ENCODE data around the gene STIM1. TPM values are rescaled to one million over a fixed set of nuclear protein-coding genes. Genes with fewer than 3 reads are reported as not detected.
"Not testable (repeated sequence)": the region's sequence is repeated elsewhere in the genome, so short reads cannot be mapped to it uniquely, and the experiment has no call there.

Gene STIM1
- total RNA-seq, 4 donors from 2014 or later = 65.2 to 150 (median 92.6) TPM

DNA sequence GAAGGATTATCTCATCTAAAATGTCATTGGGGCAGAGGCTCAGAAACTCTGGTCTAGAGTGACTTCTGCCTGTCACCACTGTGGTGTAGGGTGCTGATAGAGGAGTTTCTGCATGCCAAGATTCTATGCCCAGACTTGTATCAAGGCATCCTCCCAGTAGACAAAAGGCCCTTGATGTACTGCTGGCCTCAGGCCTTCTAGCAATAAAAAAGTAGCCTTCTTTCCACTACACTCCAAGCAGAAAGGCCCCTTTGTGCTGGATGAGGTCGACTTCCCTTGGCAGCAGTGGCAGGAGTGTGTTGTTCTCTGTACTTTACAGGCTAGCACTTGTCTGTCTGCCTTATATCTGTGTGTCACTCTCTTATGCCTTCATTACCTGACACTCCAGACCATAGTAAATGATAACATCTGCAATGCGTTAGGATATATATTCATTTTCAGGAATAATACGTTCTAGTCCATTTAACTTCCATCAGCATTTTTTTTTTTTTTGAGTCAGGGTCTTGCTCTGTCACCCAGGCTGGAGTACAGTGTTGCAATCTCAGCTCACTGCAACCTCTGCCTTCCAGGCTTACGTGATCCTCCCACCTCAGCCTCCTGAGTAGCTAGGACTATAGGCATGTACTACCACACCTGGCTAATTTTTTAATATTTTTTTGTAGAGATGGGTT, 189.6 kb downstream of the STIM1 start:
- DNase-seq (ENCODE audit: extremely low spot score) = no peak
- H3K4me1 ChIP-seq = peaks cover 19 to 40% (median 38%) of the 10 kb centered on the region in 4 donors
- H3K9me3 ChIP-seq = no peaks in the 10 kb centered on the region
- WGBS = 51% methylated on average over 4 of the region's 4 CpGs
- no peaks in the 10 kb centered on the region for H3K36me3 ChIP-seq
- TF ChIP-seq POLR2A (IDR thresholded peaks at IDR 0.05; ENCODE audit: low read depth) (no peak), EP300 (IDR thresholded peaks at IDR 0.05) (no peak), POLR2AphosphoS5 (IDR thresholded peaks at IDR 0.05) (no peak)
- TF ChIP-seq, protein P1, sequence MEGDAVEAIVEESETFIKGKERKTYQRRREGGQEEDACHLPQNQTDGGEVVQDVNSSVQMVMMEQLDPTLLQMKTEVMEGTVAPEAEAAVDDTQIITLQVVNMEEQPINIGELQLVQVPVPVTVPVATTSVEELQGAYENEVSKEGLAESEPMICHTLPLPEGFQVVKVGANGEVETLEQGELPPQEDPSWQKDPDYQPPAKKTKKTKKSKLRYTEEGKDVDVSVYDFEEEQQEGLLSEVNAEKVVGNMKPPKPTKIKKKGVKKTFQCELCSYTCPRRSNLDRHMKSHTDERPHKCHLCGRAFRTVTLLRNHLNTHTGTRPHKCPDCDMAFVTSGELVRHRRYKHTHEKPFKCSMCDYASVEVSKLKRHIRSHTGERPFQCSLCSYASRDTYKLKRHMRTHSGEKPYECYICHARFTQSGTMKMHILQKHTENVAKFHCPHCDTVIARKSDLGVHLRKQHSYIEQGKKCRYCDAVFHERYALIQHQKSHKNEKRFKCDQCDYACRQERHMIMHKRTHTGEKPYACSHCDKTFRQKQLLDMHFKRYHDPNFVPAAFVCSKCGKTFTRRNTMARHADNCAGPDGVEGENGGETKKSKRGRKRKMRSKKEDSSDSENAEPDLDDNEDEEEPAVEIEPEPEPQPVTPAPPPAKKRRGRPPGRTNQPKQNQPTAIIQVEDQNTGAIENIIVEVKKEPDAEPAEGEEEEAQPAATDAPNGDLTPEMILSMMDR (IDR thresholded peaks at IDR 0.05) = no peak
- H3K4me3 ChIP-seq = no peak overlapping the region
- H3K27ac ChIP-seq (replicated peaks in 1 of 4) = peak overlapping the region in 2 of 4 donors; percentile 6 to 21
- intact Hi-C loops (cut with DNase I) = no loop called here
- H3K27me3 ChIP-seq = no peaks in the 10 kb centered on the region

DNA sequence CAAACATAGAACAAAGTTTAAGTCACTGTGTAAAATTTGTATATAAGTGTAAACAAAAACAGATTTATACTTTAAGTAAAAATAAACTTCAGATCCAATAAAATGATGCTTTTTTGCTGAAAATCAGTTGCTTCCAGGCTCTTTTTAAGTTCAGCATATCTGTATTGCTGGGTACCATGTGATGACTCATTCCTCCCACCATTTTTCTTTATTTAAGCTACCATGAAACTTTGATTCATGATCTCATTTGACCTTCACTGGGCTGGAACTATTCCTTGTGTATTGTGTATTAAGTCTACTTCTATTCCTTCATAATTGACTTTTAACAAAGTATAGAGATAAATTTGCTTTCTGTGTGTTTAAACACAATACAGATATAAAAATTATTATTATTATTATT, 192.9 kb downstream of the STIM1 start:
- intact Hi-C loops (cut with DNase I) = no loop called here
- no peaks in the 10 kb centered on the region for H3K9me3 ChIP-seq
- no peak for DNase-seq (ENCODE audit: extremely low spot score)
- peaks cover 0 to 4% (median 2%) of the 10 kb centered on the region in 4 donors for H3K36me3 ChIP-seq
- H3K27ac ChIP-seq (replicated peaks in 1 of 4) = no peak overlapping the region
- TF ChIP-seq POLR2AphosphoS5 (IDR thresholded peaks at IDR 0.05) (no peak), EP300 (IDR thresholded peaks at IDR 0.05) (no peak), POLR2A (IDR thresholded peaks at IDR 0.05; ENCODE audit: low read depth) (no peak)
- TF ChIP-seq, protein P1 (IDR thresholded peaks at IDR 0.05) = no peak
- peaks cover 19 to 33% (median 28%) of the 10 kb centered on the region in 4 donors for H3K4me1 ChIP-seq
- H3K27me3 ChIP-seq = no peaks in the 10 kb centered on the region
- no peak overlapping the region for H3K4me3 ChIP-seq

DNA sequence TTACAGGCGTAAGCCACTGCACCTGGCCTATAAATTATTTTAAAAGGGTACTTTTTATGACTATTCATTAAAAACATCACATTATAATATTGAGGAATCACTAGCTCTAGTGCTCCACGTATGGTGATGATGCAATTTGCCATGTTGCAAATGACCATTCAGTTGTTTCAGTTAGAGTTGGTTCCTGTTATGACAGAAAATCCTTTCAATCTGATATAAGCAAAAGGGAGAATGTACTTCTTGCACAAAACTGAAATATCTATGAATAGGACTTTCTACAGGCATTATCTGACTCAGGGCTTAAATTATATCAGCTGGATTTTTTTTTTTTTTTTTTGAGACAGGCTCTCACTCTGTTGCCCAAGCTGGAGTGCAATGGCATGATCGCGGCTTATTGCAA, 193.5 kb downstream of the STIM1 start:
- 81% methylated on average over 4 of the region's 4 CpGs for WGBS

DNA sequence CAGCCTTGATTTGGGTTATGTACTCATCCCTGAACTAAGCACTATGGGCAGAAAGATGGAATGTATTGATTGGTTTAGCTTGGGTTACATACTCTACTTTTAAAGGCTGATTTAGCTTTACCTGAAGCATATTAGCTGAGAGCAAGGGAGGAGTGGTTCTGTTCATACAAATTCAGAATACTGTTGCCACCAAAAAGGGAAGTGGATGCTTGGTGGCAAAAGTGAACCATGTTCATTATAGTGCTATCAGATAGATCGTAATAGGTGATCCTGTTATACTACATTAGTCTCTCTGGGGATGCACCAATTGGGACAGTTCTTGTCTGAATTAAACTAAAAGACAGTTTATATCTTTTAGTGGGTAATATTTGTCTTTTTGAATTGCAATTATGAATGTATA, 194.7 kb downstream of the STIM1 start:
- Histone ChIP-seq H3K4me3 (no peak overlapping the region), H3K27me3 (no peaks in the 10 kb centered on the region), H3K36me3 (peaks cover 0 to 4% (median 2%) of the 10 kb centered on the region in 4 donors), H3K9me3 (no peaks in the 10 kb centered on the region), H3K27ac (replicated peaks in 1 of 4) (no peak overlapping the region), H3K4me1 (peaks cover 4 to 16% (median 11%) of the 10 kb centered on the region in 4 donors)
- no peak for TF ChIP-seq EP300 (IDR thresholded peaks at IDR 0.05)
- TF ChIP-seq, protein P1 (IDR thresholded peaks at IDR 0.05) = no peak
- no peak for TF ChIP-seq POLR2AphosphoS5 (IDR thresholded peaks at IDR 0.05)
- no peak for TF ChIP-seq POLR2A (IDR thresholded peaks at IDR 0.05; ENCODE audit: low read depth)
- 83% methylated on average over 1 of the region's 1 CpG for WGBS
- no peak for DNase-seq (ENCODE audit: extremely low spot score)
- intact Hi-C loops (cut with DNase I) = loop anchor here (10.0 kb wide), 1 partner anchor 105 kb away; no protein-coding TSS in a partner anchor

More for the DNA sequence above, 193.5 kb downstream of the STIM1 start:
- Histone ChIP-seq H3K27me3 (no peaks in the 10 kb centered on the region), H3K36me3 (peaks cover 0 to 4% (median 2%) of the 10 kb centered on the region in 4 donors), H3K27ac (replicated peaks in 1 of 4) (no peak overlapping the region), H3K4me3 (no peak overlapping the region), H3K9me3 (no peaks in the 10 kb centered on the region), H3K4me1 (peaks cover 14 to 27% (median 23%) of the 10 kb centered on the region in 4 donors)
- intact Hi-C loops (cut with DNase I) = no loop called here
- no peak for DNase-seq (ENCODE audit: extremely low spot score)
- TF ChIP-seq POLR2AphosphoS5 (IDR thresholded peaks at IDR 0.05) (no peak), POLR2A (IDR thresholded peaks at IDR 0.05; ENCODE audit: low read depth) (no peak), EP300 (IDR thresholded peaks at IDR 0.05) (no peak)
- TF ChIP-seq, protein P1 (IDR thresholded peaks at IDR 0.05) = no peak

DNA sequence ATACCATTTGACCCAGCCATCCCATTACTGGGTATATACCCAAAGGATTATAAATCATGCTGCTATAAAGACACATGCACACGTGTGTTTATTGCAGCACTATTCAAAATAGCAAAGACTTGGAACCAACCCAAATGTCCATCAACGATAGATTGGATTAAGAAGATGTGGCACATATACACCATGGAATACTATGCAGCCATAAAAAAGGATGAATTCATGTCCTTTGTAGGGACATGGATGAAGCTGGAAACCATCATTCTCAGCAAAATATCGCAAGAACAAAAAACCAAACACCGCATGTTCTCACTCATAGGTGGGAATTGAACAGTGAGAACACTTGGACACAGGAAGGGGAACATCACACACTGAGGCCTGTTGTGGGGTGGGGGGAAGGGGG, 197.7 kb downstream of the STIM1 start:
- DNase-seq (ENCODE audit: extremely low spot score); H3K27me3 ChIP-seq; H3K27ac ChIP-seq (replicated peaks in 1 of 4); H3K9me3 ChIP-seq; H3K4me3 ChIP-seq: not testable (repeated sequence)
- 84% methylated on average over 4 of the region's 4 CpGs for WGBS
- intact Hi-C loops (cut with DNase I) = loop anchor here (10.0 kb wide), 1 partner anchor 108 kb away; no protein-coding TSS in a partner anchor
- Histone ChIP-seq H3K36me3 (peaks cover 0 to 24% (median 5%) of the 10 kb centered on the region in 4 donors), H3K4me1 (peaks cover 6 to 14% (median 10%) of the 10 kb centered on the region in 4 donors)

All from esophagus muscularis mucosa (tissue), 4 donors.